Gastroesophageal sphincter (tissue), 4 donors: ENCODE measurements around the gene VPS36. TPM values are rescaled to one million over a fixed set of nuclear protein-coding genes. Genes with fewer than 3 reads are reported as not detected.
"Not testable (repeated sequence)": the region's sequence is repeated elsewhere in the genome, so short reads cannot be mapped to it uniquely, and the experiment has no call there.

Experiments used
- ATAC-seq: fragments of 150-250 bp; one replicate; pipeline ENCODE4 v1.9.1; 2016; ENCODE audit warnings: mild to moderate bottlenecking, moderate library complexity
- H3K27ac ChIP-seq, 4 donors: fragments of 200-600 bp; sonication (generic) in 3 of 4; 1 replicate in 3 of 4; 2 replicates in 1 of 4; pipeline ENCODE4 v1.5.1; 2016 to 2019
- H3K27me3 ChIP-seq: fragments of 200-600 bp; sonication (generic); one replicate; pipeline ENCODE4 v1.5.1; 2019
- H3K36me3 ChIP-seq, 2 donors: fragments of 200-600 bp; sonication (generic); one replicate each; pipeline ENCODE4 v1.5.1; 2019; ENCODE audit warnings: control low read depth in 1 of 2
- H3K4me1 ChIP-seq, 3 donors: fragments of 200-600 bp; sonication (generic); 1 replicate in 2 of 3; 2 replicates in 1 of 3; pipeline ENCODE4 v1.5.1; 2016 to 2019; ENCODE audit warnings: control low read depth in 2 of 3
- H3K4me3 ChIP-seq, 2 donors: fragments of 200-600 bp; sonication (generic); one replicate each; pipeline ENCODE4 v1.5.1; 2019; ENCODE audit warnings: mild to moderate bottlenecking in 1 of 2, moderate library complexity in 1 of 2
- H3K9me3 ChIP-seq, 3 donors: fragments of 200-600 bp; sonication (generic); one replicate each; pipeline ENCODE4 v1.5.1; 2017 to 2019; ENCODE audit warnings: control low read depth in 2 of 3
- CTCF ChIP-seq, 4 experiments: fragments of 200-600 bp in 2 of 4; fragments of 450-650 bp in 2 of 4; sonication (generic) in 1 of 4; IDR thresholded peaks; one replicate each; pipeline ENCODE4 v1.5.1; 2017 to 2019; ENCODE audit warnings: antibody characterized with exemption in 4 of 4, mild to moderate bottlenecking in 2 of 4, moderate library complexity in 2 of 4
- EP300 ChIP-seq: sonication (generic); formaldehyde crosslinking; IDR thresholded peaks from one replicate; pipeline ENCODE4 v1.6.1; 2017; ENCODE audit warnings: antibody characterized with exemption, mild to moderate bottlenecking
- POLR2A ChIP-seq, 2 donors: fragments of 450-650 bp; IDR thresholded peaks; one replicate each; pipeline ENCODE4 v1.6.1; 2017; ENCODE audit warnings: antibody characterized with exemption in 2 of 2, mild to moderate bottlenecking in 2 of 2, moderate library complexity in 1 of 2
- POLR2AphosphoS5 ChIP-seq: sonication (generic); formaldehyde crosslinking; IDR thresholded peaks from one replicate; pipeline ENCODE4 v1.6.1; 2017; ENCODE audit warnings: antibody characterized with exemption
- WGBS, 2 donors: methylation state at CpG; one replicate each; pipeline ENCODE4 v1.1.5; 2018; ENCODE audit warnings: low coverage in 1 of 2; 5-methylcytosine and 5-hydroxymethylcytosine counted together
- total RNA-seq, 4 donors: library from RNA; depleted of rRNA; stranded (reverse); fragments of >200 nt; gene quantifications; one replicate each; pipeline ENCODE4 v1.1.0, GENCODE V29; 2016

VPS36 gene
- total RNA-seq, 4 donors from 2014 or later = 31.3 to 50.7 (median 39.4) TPM

- no peak for ATAC-seq
- Histone ChIP-seq H3K27ac (no peak overlapping the region), H3K27me3 (peaks cover 5% of the 10 kb centered on the region), H3K4me3 (no peak overlapping the region), H3K36me3 (peaks cover 0 to 71% of the 10 kb centered on the region in 2 donors), H3K4me1 (peaks cover 0 to under 1% (median 0%) of the 10 kb centered on the region in 3 donors), H3K9me3 (no peaks in the 10 kb centered on the region)
- WGBS, 2 donors = 75 to 76% methylated on average over 4 of the region's 4 CpGs
- no peak for TF ChIP-seq POLR2A (IDR thresholded peaks at IDR 0.05)
- no peak for TF ChIP-seq POLR2AphosphoS5
- TF ChIP-seq EP300 = no peak
- TF ChIP-seq CTCF (IDR thresholded peaks at IDR 0.05) = no peak
Observed at GRCh38 chr13:52411629-52412028, 38.8 kb downstream of the VPS36 start.

- H3K27ac ChIP-seq, H3K9me3 ChIP-seq, H3K4me3 ChIP-seq, ATAC-seq: not testable (repeated sequence)
- H3K36me3 ChIP-seq = peaks cover 0 to 37% of the 10 kb centered on the region in 2 donors
- H3K4me1 ChIP-seq = peaks cover 0 to 20% (median 5%) of the 10 kb centered on the region in 3 donors
- H3K27me3 ChIP-seq = peaks cover 27% of the 10 kb centered on the region
- no CpG with 5 or more reads among the region's 33 CpGs for WGBS, 2 donors
Observed at GRCh38 chr13:52408071-52408658, 42.3 kb downstream of the VPS36 start.

GRCh38 chr13:52407436-52407835 lies 43.0 kb downstream of the VPS36 start:
- not testable (repeated sequence) for ATAC-seq, H3K4me3 ChIP-seq, H3K27ac ChIP-seq, H3K9me3 ChIP-seq
- peaks cover 0 to 29% of the 10 kb centered on the region in 2 donors for H3K36me3 ChIP-seq
- 90% methylated on average over 2 of the region's 12 CpGs; no CpG with 5 or more reads in 1 of the 2 donors for WGBS, 2 donors
- peaks cover 0 to 20% (median 5%) of the 10 kb centered on the region in 3 donors for H3K4me1 ChIP-seq
- peaks cover 27% of the 10 kb centered on the region for H3K27me3 ChIP-seq

- TF ChIP-seq POLR2A (IDR thresholded peaks at IDR 0.05) (no peak), POLR2AphosphoS5 (no peak), EP300 (no peak), CTCF (IDR thresholded peaks at IDR 0.05) (no peak)
- Histone ChIP-seq H3K4me3 (peak overlapping the region in 1 of 2 donors; percentile 60), H3K4me1 (peaks cover 0 to 20% (median 5%) of the 10 kb centered on the region in 3 donors), H3K27me3 (peaks cover 27% of the 10 kb centered on the region), H3K36me3 (peaks cover 0 to 21% of the 10 kb centered on the region in 2 donors), H3K9me3 (no peaks in the 10 kb centered on the region), H3K27ac (peak overlapping the region in 3 of 4 donors; percentile 38 to 77 (median 52))
- no peak for ATAC-seq
- WGBS, 2 donors = 41 to 50% methylated on average over 4 of the region's 4 CpGs
Observed at GRCh38 chr13:52406629-52407028, 43.8 kb downstream of the VPS36 start.

GRCh38 chr13:52405767-52406494 lies 44.5 kb downstream of the VPS36 start, which contains the start of gene THSD1:
THSD1 (minus strand) TSS chr13:52406172; CDS start chr13:52402600, 3,572 bp downstream.
- Histone ChIP-seq H3K4me1 (peaks cover 0 to 20% (median 5%) of the 10 kb centered on the region in 3 donors), H3K27ac (peak within 1 kb of the TSS in 3 of 4 donors; percentile 38 to 77 (median 52)), H3K4me3 (peak within 1 kb of the TSS; percentile 25 to 60), H3K36me3 (peaks cover 0 to 16% of the 10 kb centered on the region in 2 donors), H3K9me3 (no peaks in the 10 kb centered on the region), H3K27me3 (peaks cover 27% of the 10 kb centered on the region)
- TF ChIP-seq POLR2AphosphoS5 = peak; percentile 47
- TF ChIP-seq POLR2A (IDR thresholded peaks at IDR 0.05) = no peak
- ATAC-seq = peak; percentile 96
- 0% methylated on average over 1 to 2 of the region's 68 CpGs for WGBS, 2 donors

- no peak for ATAC-seq
- WGBS, 2 donors = 7 to 12% methylated on average over 8 to 14 of the region's 14 CpGs
- peak overlapping the region in 3 of 4 donors; percentile 38 to 77 (median 52) for H3K27ac ChIP-seq
Observed at GRCh38 chr13:52405369-52405766, 45.1 kb downstream of the VPS36 start.

More at GRCh38 chr13:52405369-52405766, 45.1 kb downstream of the VPS36 start:
- peak overlapping the region; percentile 25 to 60 for H3K4me3 ChIP-seq
- H3K36me3 ChIP-seq = peaks cover 0 to 11% of the 10 kb centered on the region in 2 donors
- peaks cover 0 to 20% (median 5%) of the 10 kb centered on the region in 3 donors for H3K4me1 ChIP-seq
- TF ChIP-seq POLR2AphosphoS5 (no peak), CTCF (IDR thresholded peaks at IDR 0.05) (no peak), EP300 (no peak), POLR2A (IDR thresholded peaks at IDR 0.05) (no peak)
- H3K9me3 ChIP-seq = no peaks in the 10 kb centered on the region
- peaks cover 27% of the 10 kb centered on the region for H3K27me3 ChIP-seq
